Measurements from ENCODE around the gene SNED1. TPM values are rescaled to one million over a fixed set of nuclear protein-coding genes. Genes with fewer than 3 reads are reported as not detected.
A peak's percentile ranks its signal among the peaks of the same experiment; 100 is the strongest.

Gene SNED1
- total RNA-seq, 1 donor from 2014 or later, result 0.11 TPM

DNA sequence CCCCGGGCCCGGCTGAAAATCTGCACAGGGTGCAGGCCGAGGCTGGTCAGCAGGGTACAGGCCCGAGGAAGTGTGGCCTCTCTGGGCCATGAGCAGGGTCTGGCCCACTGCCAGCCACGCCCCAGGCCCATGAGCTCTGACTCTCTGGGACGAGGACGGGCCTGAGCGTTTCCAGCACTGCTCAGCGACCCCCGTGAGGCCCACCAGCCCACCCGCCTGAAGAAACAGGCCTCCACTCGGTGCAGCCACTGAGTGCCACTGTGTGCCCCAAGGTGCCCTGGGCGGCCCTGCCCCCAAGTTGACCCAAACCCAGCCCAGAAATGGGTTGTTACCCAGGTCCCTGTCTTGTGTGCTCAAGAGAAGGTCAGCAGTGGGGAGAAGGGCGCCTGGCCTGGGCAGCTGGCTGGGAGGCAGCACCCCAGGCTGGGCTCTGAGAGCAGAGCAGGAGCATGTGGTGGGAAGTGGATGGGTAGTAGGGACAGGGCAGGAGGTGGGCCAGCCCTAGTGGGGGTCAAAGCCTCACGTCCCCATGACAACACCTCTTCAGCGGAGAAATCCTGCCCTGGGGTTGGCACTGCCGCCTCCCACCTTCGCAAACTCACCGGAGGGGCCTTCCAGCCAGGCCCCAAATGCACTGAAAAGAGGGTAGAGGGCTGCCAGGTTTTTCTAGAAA is 2.1 kb upstream of the SNED1 start:
- no peak for TF ChIP-seq EZH2phosphoT487 (IDR thresholded peaks at IDR 0.05)
- TF ChIP-seq EZH2 (IDR thresholded peaks at IDR 0.05), result no peak
- TF ChIP-seq, protein P1, sequence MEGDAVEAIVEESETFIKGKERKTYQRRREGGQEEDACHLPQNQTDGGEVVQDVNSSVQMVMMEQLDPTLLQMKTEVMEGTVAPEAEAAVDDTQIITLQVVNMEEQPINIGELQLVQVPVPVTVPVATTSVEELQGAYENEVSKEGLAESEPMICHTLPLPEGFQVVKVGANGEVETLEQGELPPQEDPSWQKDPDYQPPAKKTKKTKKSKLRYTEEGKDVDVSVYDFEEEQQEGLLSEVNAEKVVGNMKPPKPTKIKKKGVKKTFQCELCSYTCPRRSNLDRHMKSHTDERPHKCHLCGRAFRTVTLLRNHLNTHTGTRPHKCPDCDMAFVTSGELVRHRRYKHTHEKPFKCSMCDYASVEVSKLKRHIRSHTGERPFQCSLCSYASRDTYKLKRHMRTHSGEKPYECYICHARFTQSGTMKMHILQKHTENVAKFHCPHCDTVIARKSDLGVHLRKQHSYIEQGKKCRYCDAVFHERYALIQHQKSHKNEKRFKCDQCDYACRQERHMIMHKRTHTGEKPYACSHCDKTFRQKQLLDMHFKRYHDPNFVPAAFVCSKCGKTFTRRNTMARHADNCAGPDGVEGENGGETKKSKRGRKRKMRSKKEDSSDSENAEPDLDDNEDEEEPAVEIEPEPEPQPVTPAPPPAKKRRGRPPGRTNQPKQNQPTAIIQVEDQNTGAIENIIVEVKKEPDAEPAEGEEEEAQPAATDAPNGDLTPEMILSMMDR (IDR thresholded peaks at IDR 0.05), result no peak
- no peak overlapping the region for H2AFZ ChIP-seq (replicated peaks)
- H3K36me3 ChIP-seq, result no peaks in the 10 kb centered on the region
- H3K27me3 ChIP-seq, result peaks cover 50% of the 10 kb centered on the region
- H3K4me2 ChIP-seq, result no peak overlapping the region
- no peak overlapping the region for H3K4me3 Mint-ChIP-seq
- peaks cover 3% of the 10 kb centered on the region for H3K36me3 Mint-ChIP-seq
- H3K4me1 ChIP-seq, result peaks cover 4% of the 10 kb centered on the region
- no peaks in the 10 kb centered on the region for H3F3A ChIP-seq (ENCODE audit: low read depth)
- H4K20me1 ChIP-seq (ENCODE audit: low read depth), result peaks cover 5% of the 10 kb centered on the region
- H3K9ac ChIP-seq, result no peak overlapping the region
- H3K27ac Mint-ChIP-seq, result no peak overlapping the region
- no peaks in the 10 kb centered on the region for H3K9me3 ChIP-seq (ENCODE audit: low read depth)
- H3K9me3 Mint-ChIP-seq, result peaks cover 3% of the 10 kb centered on the region
- peaks cover 26% of the 10 kb centered on the region for H3K4me1 Mint-ChIP-seq
- no peak overlapping the region for H3K4me3 ChIP-seq
- H3K27ac ChIP-seq, result no peak overlapping the region
- H3K79me2 ChIP-seq (ENCODE audit: low read depth), result no peaks in the 10 kb centered on the region
- DNase-seq (ENCODE audit: low spot score), result no peak
- peaks cover 19% of the 10 kb centered on the region for H3K27me3 Mint-ChIP-seq (ENCODE audit: insufficient read depth, low read depth)

DNA sequence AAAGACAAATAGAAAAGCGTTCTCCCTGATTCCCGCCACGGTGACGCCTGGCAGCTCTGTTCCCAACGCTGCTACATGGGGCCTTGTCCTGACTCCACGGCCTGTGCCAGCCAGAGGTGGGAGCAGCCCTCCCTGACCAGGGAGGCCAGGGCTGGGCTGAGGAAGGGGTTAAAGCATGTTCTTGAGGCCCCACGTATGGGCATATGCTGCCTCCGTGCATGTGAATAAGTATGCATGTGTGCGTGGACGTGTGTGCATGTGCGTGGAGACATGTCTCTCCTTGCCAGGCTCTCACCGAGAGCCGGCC is 1.6 kb upstream of the SNED1 start:
- Histone ChIP-seq H4K20me1 (ENCODE audit: low read depth) (peaks cover 5% of the 10 kb centered on the region), H3K79me2 (ENCODE audit: low read depth) (no peaks in the 10 kb centered on the region), H3K4me2 (no peak overlapping the region), H3K4me1 (peaks cover 4% of the 10 kb centered on the region), H3K4me3 (no peak overlapping the region), H3K27ac (no peak overlapping the region), H3K9me3 (ENCODE audit: low read depth) (no peaks in the 10 kb centered on the region), H2AFZ (replicated peaks) (no peak overlapping the region), H3K27me3 (peaks cover 54% of the 10 kb centered on the region), H3K36me3 (no peaks in the 10 kb centered on the region), H3K9ac (no peak overlapping the region), H3F3A (ENCODE audit: low read depth) (no peaks in the 10 kb centered on the region)
- peaks cover 26% of the 10 kb centered on the region for H3K4me1 Mint-ChIP-seq
- peak overlapping the region; percentile 60 for H3K27ac Mint-ChIP-seq
- peaks cover 5% of the 10 kb centered on the region for H3K9me3 Mint-ChIP-seq
- H3K4me3 Mint-ChIP-seq, result no peak overlapping the region
- no peak for DNase-seq (ENCODE audit: low spot score)
- H3K27me3 Mint-ChIP-seq (ENCODE audit: insufficient read depth, low read depth), result peaks cover 23% of the 10 kb centered on the region
- peaks cover 3% of the 10 kb centered on the region for H3K36me3 Mint-ChIP-seq
- TF ChIP-seq, protein P1 (IDR thresholded peaks at IDR 0.05), result no peak
- TF ChIP-seq EZH2 (IDR thresholded peaks at IDR 0.05) (no peak), EZH2phosphoT487 (IDR thresholded peaks at IDR 0.05) (no peak)

DNA sequence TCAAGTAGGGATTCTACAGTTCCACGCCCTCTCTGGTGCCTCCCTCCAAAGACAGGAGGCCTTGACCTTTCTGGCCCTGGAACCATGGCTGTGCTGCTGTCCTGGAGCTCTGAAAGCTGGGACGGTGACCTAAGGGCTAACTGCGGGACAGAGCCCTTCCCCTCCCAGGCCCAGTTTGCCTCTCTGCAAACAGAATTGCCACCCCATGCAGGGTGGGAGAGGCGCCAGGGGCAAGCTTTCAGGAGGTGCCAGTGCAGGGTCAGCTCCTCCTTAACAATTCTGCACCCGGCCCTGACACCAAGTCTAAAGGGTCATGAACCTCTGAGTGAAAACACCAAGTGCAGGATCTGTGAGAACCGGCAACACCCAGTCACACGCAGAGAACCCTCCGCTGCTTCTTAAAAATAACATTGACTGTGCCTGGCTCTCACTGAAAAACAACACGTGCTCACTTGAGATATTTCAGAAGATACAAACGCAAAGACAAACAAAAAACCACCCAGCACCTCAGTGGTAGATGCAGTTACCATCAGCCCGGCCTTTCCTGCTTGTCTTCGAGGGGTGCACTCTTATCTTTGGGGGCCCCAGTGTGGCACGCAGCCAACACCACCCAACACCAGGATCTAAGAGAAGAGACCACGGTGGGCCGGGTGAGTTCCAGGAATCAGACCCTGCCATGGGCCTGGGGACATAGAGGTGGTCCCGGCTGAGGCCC is 1.1 kb upstream of the SNED1 start:
- Histone ChIP-seq H3K9me3 (ENCODE audit: low read depth) (no peaks in the 10 kb centered on the region), H3F3A (ENCODE audit: low read depth) (no peaks in the 10 kb centered on the region), H3K4me2 (peak overlapping the region; percentile 85), H3K79me2 (ENCODE audit: low read depth) (no peaks in the 10 kb centered on the region), H3K4me1 (peaks cover 4% of the 10 kb centered on the region), H3K27me3 (peaks cover 60% of the 10 kb centered on the region), H3K36me3 (no peaks in the 10 kb centered on the region), H3K27ac (no peak overlapping the region), H3K9ac (no peak overlapping the region), H2AFZ (replicated peaks) (no peak overlapping the region), H3K4me3 (no peak overlapping the region), H4K20me1 (ENCODE audit: low read depth) (peaks cover 5% of the 10 kb centered on the region)
- no peak for TF ChIP-seq EZH2phosphoT487 (IDR thresholded peaks at IDR 0.05)
- TF ChIP-seq, protein P1 (IDR thresholded peaks at IDR 0.05), result no peak
- TF ChIP-seq EZH2 (IDR thresholded peaks at IDR 0.05), result no peak
- no peak for DNase-seq (ENCODE audit: low spot score)
- peak overlapping the region; percentile 60 for H3K4me3 Mint-ChIP-seq
- H3K27me3 Mint-ChIP-seq (ENCODE audit: insufficient read depth, low read depth), result peaks cover 20% of the 10 kb centered on the region
- H3K27ac Mint-ChIP-seq, result peak overlapping the region; percentile 60
- peaks cover 22% of the 10 kb centered on the region for H3K4me1 Mint-ChIP-seq
- H3K36me3 Mint-ChIP-seq, result peaks cover 3% of the 10 kb centered on the region
- peaks cover 5% of the 10 kb centered on the region for H3K9me3 Mint-ChIP-seq
